ENCODE data around the gene CD180.

The CD180 gene

DNA sequence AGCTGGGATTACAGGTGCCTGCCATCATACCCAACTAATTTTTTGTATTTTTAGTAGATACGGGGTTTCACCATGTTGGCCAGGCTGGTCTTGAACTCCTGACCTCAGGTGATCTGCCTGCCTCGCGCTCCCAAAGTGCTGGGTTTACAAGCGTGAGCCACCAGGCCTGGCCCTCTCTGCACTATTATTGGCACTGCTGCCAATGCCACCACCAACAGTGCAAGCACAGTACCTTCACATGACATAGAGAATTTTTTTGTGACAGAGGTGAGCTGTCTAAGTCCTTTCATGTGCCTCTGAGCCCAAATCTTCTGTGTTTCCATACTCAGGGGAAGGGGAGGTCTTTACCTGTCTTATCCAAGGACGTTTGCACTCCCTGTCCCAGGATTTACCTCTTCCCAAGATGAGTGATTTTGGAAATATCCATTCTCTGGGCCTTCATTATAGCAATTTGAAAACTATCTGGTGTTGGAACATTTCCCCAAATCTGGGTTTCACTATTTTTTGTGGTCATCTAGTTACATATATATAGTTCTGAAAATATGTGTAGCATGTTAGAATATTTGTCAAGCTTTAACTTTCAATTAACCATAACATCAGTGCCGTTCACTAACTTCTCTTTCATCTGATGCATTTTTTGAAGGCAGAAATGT, 5.4 kb upstream of the CD180 start:
- TF ChIP-seq SIN3A (IDR thresholded peaks at IDR 0.05; ENCODE audit: borderline replicate concordance, insufficient read depth, low read length) (no peak), FOXP2 (optimal IDR thresholded peaks at IDR 0.05; ENCODE audit: borderline replicate concordance, extremely low read depth, extremely low read length, insufficient read depth) (no peak)

DNA sequence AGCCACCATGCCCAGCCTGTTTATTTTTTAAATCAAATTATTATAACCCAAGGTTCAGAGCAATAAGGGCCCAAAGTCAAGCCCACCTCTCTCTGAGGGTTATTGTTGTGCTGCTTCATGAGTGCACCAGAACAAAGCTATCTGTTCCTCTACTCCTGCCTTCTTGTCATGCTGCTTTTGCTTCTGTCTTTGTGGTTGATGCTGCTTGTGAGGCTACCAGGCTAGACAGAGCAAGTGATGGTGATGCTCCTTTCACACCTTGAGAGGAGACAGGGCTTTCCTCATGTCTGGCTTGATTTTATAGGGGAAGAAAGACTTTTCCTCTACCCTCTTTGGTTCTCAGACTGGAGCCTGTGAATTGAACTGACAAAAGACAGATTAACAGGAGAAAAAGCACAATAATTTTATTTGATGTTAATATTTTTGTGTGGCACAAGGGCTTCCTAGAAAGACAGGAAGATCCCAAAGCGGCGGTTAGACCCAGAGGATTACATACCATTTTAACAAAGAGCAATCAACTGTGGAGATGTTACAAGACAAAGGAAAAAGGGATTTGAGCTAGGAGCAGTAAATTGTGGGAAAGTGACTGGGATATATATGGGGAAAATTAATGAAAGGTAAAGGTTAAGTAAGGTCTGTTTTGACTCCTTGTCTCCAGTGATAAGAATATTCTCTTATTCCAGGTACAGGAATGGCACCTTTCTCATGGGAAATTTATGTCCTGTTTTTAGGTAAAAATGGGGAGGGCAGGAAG, 4.4 kb upstream of the CD180 start:
- no peak for TF ChIP-seq SIN3A (IDR thresholded peaks at IDR 0.05; ENCODE audit: borderline replicate concordance, insufficient read depth, low read length)
- TF ChIP-seq, protein P1, sequence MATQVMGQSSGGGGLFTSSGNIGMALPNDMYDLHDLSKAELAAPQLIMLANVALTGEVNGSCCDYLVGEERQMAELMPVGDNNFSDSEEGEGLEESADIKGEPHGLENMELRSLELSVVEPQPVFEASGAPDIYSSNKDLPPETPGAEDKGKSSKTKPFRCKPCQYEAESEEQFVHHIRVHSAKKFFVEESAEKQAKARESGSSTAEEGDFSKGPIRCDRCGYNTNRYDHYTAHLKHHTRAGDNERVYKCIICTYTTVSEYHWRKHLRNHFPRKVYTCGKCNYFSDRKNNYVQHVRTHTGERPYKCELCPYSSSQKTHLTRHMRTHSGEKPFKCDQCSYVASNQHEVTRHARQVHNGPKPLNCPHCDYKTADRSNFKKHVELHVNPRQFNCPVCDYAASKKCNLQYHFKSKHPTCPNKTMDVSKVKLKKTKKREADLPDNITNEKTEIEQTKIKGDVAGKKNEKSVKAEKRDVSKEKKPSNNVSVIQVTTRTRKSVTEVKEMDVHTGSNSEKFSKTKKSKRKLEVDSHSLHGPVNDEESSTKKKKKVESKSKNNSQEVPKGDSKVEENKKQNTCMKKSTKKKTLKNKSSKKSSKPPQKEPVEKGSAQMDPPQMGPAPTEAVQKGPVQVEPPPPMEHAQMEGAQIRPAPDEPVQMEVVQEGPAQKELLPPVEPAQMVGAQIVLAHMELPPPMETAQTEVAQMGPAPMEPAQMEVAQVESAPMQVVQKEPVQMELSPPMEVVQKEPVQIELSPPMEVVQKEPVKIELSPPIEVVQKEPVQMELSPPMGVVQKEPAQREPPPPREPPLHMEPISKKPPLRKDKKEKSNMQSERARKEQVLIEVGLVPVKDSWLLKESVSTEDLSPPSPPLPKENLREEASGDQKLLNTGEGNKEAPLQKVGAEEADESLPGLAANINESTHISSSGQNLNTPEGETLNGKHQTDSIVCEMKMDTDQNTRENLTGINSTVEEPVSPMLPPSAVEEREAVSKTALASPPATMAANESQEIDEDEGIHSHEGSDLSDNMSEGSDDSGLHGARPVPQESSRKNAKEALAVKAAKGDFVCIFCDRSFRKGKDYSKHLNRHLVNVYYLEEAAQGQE (IDR thresholded peaks at IDR 0.05; ENCODE audit: insufficient read depth in 1 of 2, low read depth in 2 of 2, low read length in 2 of 2): no peak
- no peak for TF ChIP-seq FOXP2 (optimal IDR thresholded peaks at IDR 0.05; ENCODE audit: borderline replicate concordance, extremely low read depth, extremely low read length, insufficient read depth)
- TF ChIP-seq POLR2AphosphoS5 (IDR thresholded peaks at IDR 0.05; ENCODE audit: low read depth, low read length): no peak
- TF ChIP-seq TAF1 (IDR thresholded peaks at IDR 0.05; ENCODE audit: borderline replicate concordance, insufficient read depth, low read length): no peak

DNA sequence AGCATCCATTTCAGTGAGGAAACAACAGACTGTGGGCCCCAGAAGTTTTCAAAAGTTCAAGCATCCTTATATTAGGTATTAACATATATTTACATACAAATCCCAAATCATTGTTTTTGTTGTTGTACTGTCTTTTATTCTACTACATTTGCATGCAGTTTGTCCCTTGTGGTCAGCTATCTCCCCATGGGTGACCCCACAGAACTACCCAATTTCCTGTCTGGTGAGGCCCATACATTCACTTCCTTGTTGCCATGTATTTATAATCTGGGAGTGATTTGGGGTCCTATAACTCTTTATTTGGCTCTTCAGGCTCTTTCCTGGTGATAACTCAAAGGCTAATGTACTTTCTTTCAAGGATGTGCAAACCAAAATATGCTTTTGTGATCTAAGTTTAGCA, 3.3 kb upstream of the CD180 start:
- TF ChIP-seq SIN3A (IDR thresholded peaks at IDR 0.05; ENCODE audit: borderline replicate concordance, insufficient read depth, low read length) (no peak), POLR2AphosphoS5 (IDR thresholded peaks at IDR 0.05; ENCODE audit: low read depth, low read length) (no peak), FOXP2 (optimal IDR thresholded peaks at IDR 0.05; ENCODE audit: borderline replicate concordance, extremely low read depth, extremely low read length, insufficient read depth) (no peak), TAF1 (IDR thresholded peaks at IDR 0.05; ENCODE audit: borderline replicate concordance, insufficient read depth, low read length) (no peak)
- TF ChIP-seq, protein P1 (IDR thresholded peaks at IDR 0.05; ENCODE audit: insufficient read depth in 1 of 2, low read depth in 2 of 2, low read length in 2 of 2): no peak

DNA sequence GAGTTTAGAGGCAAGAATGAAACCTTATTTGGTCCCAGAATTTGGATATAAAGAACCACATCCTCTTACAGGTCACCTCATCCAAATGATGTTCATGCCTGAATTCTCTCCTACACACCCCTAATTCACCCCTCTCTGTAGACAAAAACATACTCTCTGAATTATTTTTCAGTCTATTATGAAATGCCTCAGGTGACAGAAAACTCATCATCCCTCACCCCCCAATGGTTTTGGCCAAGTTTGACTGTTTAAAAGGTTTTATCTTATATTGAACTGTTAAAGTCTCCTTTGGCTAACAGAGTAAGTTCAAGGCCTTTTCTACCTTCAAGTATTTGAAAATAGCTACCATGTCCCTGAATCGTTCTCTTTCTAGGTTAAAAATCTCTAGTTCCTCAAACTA, 2.3 kb upstream of the CD180 start:
- TF ChIP-seq POLR2AphosphoS5 (IDR thresholded peaks at IDR 0.05; ENCODE audit: low read depth, low read length): no peak
- no peak for TF ChIP-seq TAF1 (IDR thresholded peaks at IDR 0.05; ENCODE audit: borderline replicate concordance, insufficient read depth, low read length)
- TF ChIP-seq SIN3A (IDR thresholded peaks at IDR 0.05; ENCODE audit: borderline replicate concordance, insufficient read depth, low read length): no peak
- TF ChIP-seq FOXP2 (optimal IDR thresholded peaks at IDR 0.05; ENCODE audit: borderline replicate concordance, extremely low read depth, extremely low read length, insufficient read depth): no peak
- TF ChIP-seq, protein P1 (IDR thresholded peaks at IDR 0.05; ENCODE audit: insufficient read depth in 1 of 2, low read depth in 2 of 2, low read length in 2 of 2): no peak

DNA sequence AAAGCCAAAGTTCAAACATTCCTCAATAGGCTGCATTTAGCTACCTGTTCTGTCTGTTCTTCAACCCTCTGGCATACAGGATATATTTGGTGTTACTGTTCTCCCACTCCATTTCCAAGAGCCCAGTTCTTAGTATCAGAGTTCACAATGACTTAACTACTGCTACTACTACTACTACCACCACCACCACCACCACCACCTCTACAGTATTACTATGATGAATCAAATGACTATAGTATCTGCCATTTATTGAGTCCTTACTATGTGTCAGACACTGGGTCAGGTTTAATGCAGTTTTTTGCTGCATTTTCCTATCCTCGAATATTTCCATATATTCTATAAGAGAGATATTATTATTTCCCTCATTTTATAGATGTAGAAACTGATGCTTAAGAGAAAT, 937 bp upstream of the CD180 start:
- TF ChIP-seq POLR2AphosphoS5 (IDR thresholded peaks at IDR 0.05; ENCODE audit: low read depth, low read length) (no peak), SIN3A (IDR thresholded peaks at IDR 0.05; ENCODE audit: borderline replicate concordance, insufficient read depth, low read length) (no peak), TAF1 (IDR thresholded peaks at IDR 0.05; ENCODE audit: borderline replicate concordance, insufficient read depth, low read length) (no peak), FOXP2 (optimal IDR thresholded peaks at IDR 0.05; ENCODE audit: borderline replicate concordance, extremely low read depth, extremely low read length, insufficient read depth) (no peak)
- TF ChIP-seq, protein P1 (IDR thresholded peaks at IDR 0.05; ENCODE audit: insufficient read depth in 1 of 2, low read depth in 2 of 2, low read length in 2 of 2): no peak
